NCI-H82 (cell line): ENCODE results near the gene UBE3B.
A peak's percentile ranks its signal among the peaks of the same experiment; 100 is the strongest.
"Not testable (repeated sequence)": the region's sequence is repeated elsewhere in the genome, so short reads cannot be mapped to it uniquely, and the experiment has no call there.

Source experiments
- DNase-seq: peaks from one replicate; lab custom pipeline; 2025; lab: John Stamatoyannopoulos, UW

The UBE3B gene

GRCh38 chr12:109477185-109477962 is at the start of gene UBE3B, which contains the start of gene KCTD10:
Gene UBE3B (plus strand): TSS chr12:109477634. CDS start chr12:109483552, 5,918 bp downstream.
Gene KCTD10 (minus strand): TSS chr12:109477300. CDS start chr12:109477262, 38 bp downstream.
- peak; percentile 93 for DNase-seq

GRCh38 chr12:109428037-109428629 is 49.3 kb upstream of the UBE3B start:
- DNase-seq: peak; percentile 92

- DNase-seq: not testable (repeated sequence)
Observed at GRCh38 chr12:109428804-109429203, 48.6 kb upstream of the UBE3B start.

GRCh38 chr12:109430244-109430643 is 47.2 kb upstream of the UBE3B start:
- DNase-seq: no peak

- no peak for DNase-seq
Observed at GRCh38 chr12:109432431-109432830, 45.0 kb upstream of the UBE3B start.

GRCh38 chr12:109432842-109433304 is 44.6 kb upstream of the UBE3B start:
- peak; percentile 92 for DNase-seq

- DNase-seq: peak; percentile 59
Observed at GRCh38 chr12:109433618-109434017, 43.8 kb upstream of the UBE3B start.

- DNase-seq: no peak
Observed at GRCh38 chr12:109434582-109434981, 42.9 kb upstream of the UBE3B start.

- no peak for DNase-seq
Observed at GRCh38 chr12:109435428-109436187, 41.8 kb upstream of the UBE3B start.

- no peak for DNase-seq
Observed at GRCh38 chr12:109436188-109436560, 41.3 kb upstream of the UBE3B start.

GRCh38 chr12:109439181-109439580 is 38.3 kb upstream of the UBE3B start:
- DNase-seq: no peak

- DNase-seq: not testable (repeated sequence)
Observed at GRCh38 chr12:109439951-109440350, 37.5 kb upstream of the UBE3B start.

GRCh38 chr12:109440851-109441490 is 36.5 kb upstream of the UBE3B start:
- peak; percentile 54 for DNase-seq

GRCh38 chr12:109443794-109444193 is 33.6 kb upstream of the UBE3B start:
- DNase-seq: no peak

- no peak for DNase-seq
Observed at GRCh38 chr12:109444259-109444658, 33.2 kb upstream of the UBE3B start.

- DNase-seq: no peak
Observed at GRCh38 chr12:109445191-109445609, 32.2 kb upstream of the UBE3B start.

- DNase-seq: no peak
Observed at GRCh38 chr12:109446869-109447268, 30.6 kb upstream of the UBE3B start.

GRCh38 chr12:109447482-109447881 is 30.0 kb upstream of the UBE3B start:
- no peak for DNase-seq

GRCh38 chr12:109448272-109448671 is 29.2 kb upstream of the UBE3B start:
- no peak for DNase-seq

- DNase-seq: no peak
Observed at GRCh38 chr12:109448707-109449390, 28.6 kb upstream of the UBE3B start.

GRCh38 chr12:109449845-109450532 is 27.4 kb upstream of the UBE3B start:
- no peak for DNase-seq
